ENCODE measurements around the gene BCL7C. TPM values are rescaled to one million over a fixed set of nuclear protein-coding genes. Genes with fewer than 3 reads are reported as not detected.
A peak's percentile ranks its signal among the peaks of the same experiment; 100 is the strongest.

The BCL7C gene
- total and polyA plus RNA-seq, 8 donors, result 9.2 to 29.3 (median 11.2) TPM

GRCh38 chr16:30839523-30840227 is 54.2 kb downstream of the BCL7C start:
- 33 to 34% methylated on average over 5 of the region's 5 CpGs for WGBS, 2 donors
- Histone ChIP-seq H3K36me3 (no peaks in the 10 kb centered on the region), H3K27me3 (no peaks in the 10 kb centered on the region), H3K27ac (no peak overlapping the region), H3K4me3 (no peak overlapping the region), H3K4me1 (peaks cover 4 to 16% (median 9%) of the 10 kb centered on the region in 3 donors), H3K9me3 (no peaks in the 10 kb centered on the region)
- intact Hi-C loops (cut with DNase I), result loop anchor here in 1 of 3 donors (10.0 kb wide), 1 partner anchor 65 kb away; no protein-coding TSS in a partner anchor
- no peak for FAIRE-seq
- peak; percentile 53 to 87 (median 77) for ATAC-seq
- DNase-seq, result no peak
- TF ChIP-seq CTCF (IDR thresholded peaks at IDR 0.05), result no peak

GRCh38 chr16:30838876-30839471 is 54.9 kb downstream of the BCL7C start:
- TF ChIP-seq CTCF (IDR thresholded peaks at IDR 0.05), result peak in 1 of 4 donors; percentile 9
- no peak for DNase-seq
- no peak overlapping the region for H3K27ac ChIP-seq
- 59 to 63% methylated on average over 3 of the region's 3 CpGs for WGBS, 2 donors
- no peaks in the 10 kb centered on the region for H3K36me3 ChIP-seq
- H3K27me3 ChIP-seq, result no peaks in the 10 kb centered on the region
- no peak for FAIRE-seq
- intact Hi-C loops (cut with DNase I), result loop anchor here in 1 of 3 donors (10.0 kb wide), 1 partner anchor 66 kb away; no protein-coding TSS in a partner anchor
- peak in 2 of 4 donors; percentile 31 to 39 for ATAC-seq
- H3K9me3 ChIP-seq, result no peaks in the 10 kb centered on the region
- H3K4me1 ChIP-seq, result peaks cover 4 to 16% (median 9%) of the 10 kb centered on the region in 3 donors
- no peak overlapping the region for H3K4me3 ChIP-seq

GRCh38 chr16:30837904-30838303 is 56.0 kb downstream of the BCL7C start:
- ATAC-seq (no peak), FAIRE-seq (no peak), DNase-seq (no peak)
- intact Hi-C loops (cut with DNase I), result loop anchor here in 1 of 3 donors (10.0 kb wide), 1 partner anchor 67 kb away; no protein-coding TSS in a partner anchor
- Histone ChIP-seq H3K9me3 (no peaks in the 10 kb centered on the region), H3K4me1 (peaks cover 4 to 16% (median 9%) of the 10 kb centered on the region in 3 donors), H3K4me3 (no peak overlapping the region), H3K27me3 (no peaks in the 10 kb centered on the region), H3K36me3 (no peaks in the 10 kb centered on the region), H3K27ac (no peak overlapping the region)
- TF ChIP-seq CTCF (IDR thresholded peaks at IDR 0.05), result no peak
- WGBS, 2 donors, result 85 to 86% methylated on average over 1 of the region's 1 CpG

Small RNA genes lying within 50 kb of the gene (microRNA-seq; reads per million reads assigned to microRNA genes)
- gene MIR4519 (0 to 0.59 reads per million in 2 donors), gene MIR762 (0 reads per million in 2 donors)

Other genes with a start within 250 kb of the BCL7C start
- gene PRR14, start 243.1 kb downstream of the BCL7C start, total RNA-seq, result 10 to 100 TPM; 23.5 to 44.8 (median 26.8) TPM
- 100 to 1,000 TPM; 120 to 164 TPM for gene PRR14, start 243.1 kb downstream of the BCL7C start, polyA plus RNA-seq
- 10 to 100 TPM; 16.1 to 40.4 (median 21.9) TPM for gene FBRS, start 235.6 kb downstream of the BCL7C start, total RNA-seq
- 10 to 100 TPM; 47.0 to 60.0 TPM for gene FBRS, start 235.6 kb downstream of the BCL7C start, polyA plus RNA-seq
- gene SRCAP, start 194.9 kb downstream of the BCL7C start, total RNA-seq, result 10 to 100 TPM; 21.3 to 39.6 (median 27.4) TPM
- gene SRCAP, start 194.9 kb downstream of the BCL7C start, polyA plus RNA-seq, result 10 to 100 TPM in 1 of 2 donors, 1 to 10 TPM in 1; 7.5 to 34.0 TPM
- gene PHKG2, start 145.7 kb downstream of the BCL7C start, total RNA-seq, result 10 to 100 TPM in 3 of 6 donors, 1 to 10 TPM in 3; 7.9 to 15.7 (median 9.5) TPM
- 10 to 100 TPM; 42.1 to 42.3 TPM for gene PHKG2, start 145.7 kb downstream of the BCL7C start, polyA plus RNA-seq
- gene CFAP119, start 132.0 kb downstream of the BCL7C start, total RNA-seq, result 1 to 10 TPM; 1.7 to 5.7 (median 3.0) TPM
- 10 to 100 TPM; 21.4 to 32.1 TPM for gene CFAP119, start 132.0 kb downstream of the BCL7C start, polyA plus RNA-seq
- gene RNF40, start 131.8 kb downstream of the BCL7C start, total RNA-seq, result 10 to 100 TPM; 37.7 to 66.6 (median 40.6) TPM
- 10 to 100 TPM; 65.3 to 68.4 TPM for gene RNF40, start 131.8 kb downstream of the BCL7C start, polyA plus RNA-seq
- gene ZNF629, start 106.9 kb downstream of the BCL7C start, total RNA-seq, result 1 to 10 TPM; 4.5 to 8.6 (median 6.2) TPM
- 1 to 10 TPM; 5.8 to 6.3 TPM for gene ZNF629, start 106.9 kb downstream of the BCL7C start, polyA plus RNA-seq
- gene CTF1, start 2.5 kb upstream of the BCL7C start, total RNA-seq, result 1 to 10 TPM; 1.6 to 3.2 (median 1.9) TPM
- 1 to 10 TPM; 2.5 to 2.9 TPM for gene CTF1, start 2.5 kb upstream of the BCL7C start, polyA plus RNA-seq
- gene FBXL19, start 29.5 kb upstream of the BCL7C start, total RNA-seq, result 10 to 100 TPM in 1 of 6 donors, 1 to 10 TPM in 5; 3.8 to 13.5 (median 4.6) TPM
- gene FBXL19, start 29.5 kb upstream of the BCL7C start, polyA plus RNA-seq, result 10 to 100 TPM; 10.1 to 26.8 TPM
- 10 to 100 TPM in 4 of 6 donors, 1 to 10 TPM in 2; 8.6 to 12.5 (median 11.4) TPM for gene ORAI3, start 55.0 kb upstream of the BCL7C start, total RNA-seq
- gene ORAI3, start 55.0 kb upstream of the BCL7C start, polyA plus RNA-seq, result 10 to 100 TPM in 1 of 2 donors, 1 to 10 TPM in 1; 9.5 to 10.3 TPM
- gene SETD1A, start 63.7 kb upstream of the BCL7C start, total RNA-seq, result 10 to 100 TPM in 1 of 6 donors, 1 to 10 TPM in 5; 6.5 to 10.6 (median 8.3) TPM
- 10 to 100 TPM; 12.8 to 17.9 TPM for gene SETD1A, start 63.7 kb upstream of the BCL7C start, polyA plus RNA-seq
- gene HSD3B7, start 91.1 kb upstream of the BCL7C start, total RNA-seq, result 10 to 100 TPM; 14.2 to 32.1 (median 17.3) TPM
- 10 to 100 TPM; 16.6 to 28.4 TPM for gene HSD3B7, start 91.1 kb upstream of the BCL7C start, polyA plus RNA-seq
- gene STX1B, start 116.6 kb upstream of the BCL7C start, total RNA-seq, result 1 to 10 TPM in 1 of 6 donors, under 1 TPM in 5; 0.16 to 1.4 (median 0.56) TPM
- gene STX1B, start 116.6 kb upstream of the BCL7C start, polyA plus RNA-seq, result 1 to 10 TPM in 1 of 2 donors, under 1 TPM in 1; 0.82 to 2.4 TPM
- gene STX4, start 139.5 kb upstream of the BCL7C start, total RNA-seq, result 10 to 100 TPM; 22.2 to 48.9 (median 26.9) TPM
- 10 to 100 TPM; 91.8 to 94.4 TPM for gene STX4, start 139.5 kb upstream of the BCL7C start, polyA plus RNA-seq
- gene ZNF668, start 180.2 kb upstream of the BCL7C start, total RNA-seq, result 1 to 10 TPM; 1.5 to 5.5 (median 3.3) TPM
- 1 to 10 TPM; 4.5 to 6.4 TPM for gene ZNF668, start 180.2 kb upstream of the BCL7C start, polyA plus RNA-seq
- 10 to 100 TPM in 1 of 6 donors, 1 to 10 TPM in 5; 5.6 to 12.6 (median 7.0) TPM for gene ZNF646, start 180.3 kb upstream of the BCL7C start, total RNA-seq
- gene ZNF646, start 180.3 kb upstream of the BCL7C start, polyA plus RNA-seq, result 10 to 100 TPM in 1 of 2 donors, 1 to 10 TPM in 1; 3.9 to 10.7 TPM
- 1 to 10 TPM in 5 of 6 donors, under 1 TPM in 1; 0.52 to 2.1 (median 1.3) TPM for gene PRSS53, start 194.9 kb upstream of the BCL7C start, total RNA-seq
- gene PRSS53, start 194.9 kb upstream of the BCL7C start, polyA plus RNA-seq, result 1 to 10 TPM; 5.3 to 8.2 TPM
- 10 to 100 TPM; 37.7 to 54.3 (median 49.7) TPM for gene VKORC1, start 200.7 kb upstream of the BCL7C start, total RNA-seq
- gene VKORC1, start 200.7 kb upstream of the BCL7C start, polyA plus RNA-seq, result 10 to 100 TPM; 50.2 to 90.9 TPM
- gene BCKDK, start 214.3 kb upstream of the BCL7C start, total RNA-seq, result 10 to 100 TPM; 25.7 to 64.2 (median 37.0) TPM
- 10 to 100 TPM; 27.4 to 30.7 TPM for gene BCKDK, start 214.3 kb upstream of the BCL7C start, polyA plus RNA-seq
- 10 to 100 TPM; 31.5 to 40.7 (median 37.6) TPM for gene KAT8, start 223.6 kb upstream of the BCL7C start, total RNA-seq
- 10 to 100 TPM; 56.0 to 71.7 TPM for gene KAT8, start 223.6 kb upstream of the BCL7C start, polyA plus RNA-seq
- 10 to 100 TPM; 32.5 to 89.3 (median 53.8) TPM for gene PRSS8, start 241.7 kb upstream of the BCL7C start, total RNA-seq
- 10 to 100 TPM; 69.8 to 70.6 TPM for gene PRSS8, start 241.7 kb upstream of the BCL7C start, polyA plus RNA-seq

Measured in pancreas (tissue), 10 donors.